K562 (cell line): ENCODE results near the gene POLN. TPM values are rescaled to one million over a fixed set of nuclear protein-coding genes. Genes with fewer than 3 reads are reported as not detected.

Source experiments
- ATAC-seq: fragments of 200-7000 bp; cut with Tn5 transposase; 3 replicates; pipeline ENCODE4 v1.9.1; 2020; ENCODE audit warnings: moderate library complexity
- BruUV-seq: library from RNA; stranded (reverse); fragments of 400-500 nt; replicated peaks from 2 replicates; lab custom pipeline; 2021; lab: Mats Ljungman, UMichigan
- CTCF ChIA-PET: fragments of 300-600 bp; formaldehyde crosslinking; extraction: SDS; loops from one replicate; lab custom pipeline; 2021; ENCODE audit warnings: low intra/inter-chr PET ratio; lab: Yijun Ruan, JAX
- POLR2A ChIA-PET: fragments of 300-600, 350-650 bp; sonication (Branson Sonifier 250); formaldehyde crosslinking; extraction: SDS; loops from one replicate; lab custom pipeline; 2021; ENCODE audit warnings: antibody characterized with exemption, inconsistent platforms; lab: Yijun Ruan, JAX
- DNase-seq, 4 experiments: peaks; one replicate each; pipeline versions ENCODE4 v3.0.0 to v3.0.0-alpha.2; 2011 to 2018; ENCODE audit warnings: low spot score in 3 of 4, mixed read lengths in 3 of 4; ENCODE audit errors: extremely low read depth in 1 of 4
- FAIRE-seq: peaks from 2 replicates; lab custom pipeline; 2011; peaks lifted over from hg19 to GRCh38; lab: Jason Lieb, UNC
- H2AFZ ChIP-seq: 2 replicates; pipeline ENCODE4 v1.6.0; 2011; ENCODE audit warnings: low read depth, low read length, control low read depth, inconsistent platforms
- H3K27ac ChIP-seq: fragments of 200-600 bp; 3 replicates; pipeline ENCODE4 v1.8.0; 2011; ENCODE audit warnings: low read depth, mild to moderate bottlenecking, control low read depth, inconsistent platforms, low read length, moderate library complexity, mixed read lengths; ENCODE audit errors: extremely low read depth
- H3K27me3 ChIP-seq, 2 experiments: fragments of 300-600 bp in 1 of 2; 2 replicates in 1 of 2; 3 replicates in 1 of 2; pipeline versions ENCODE4 v1.6.0 to v1.8.0; 2011; ENCODE audit warnings: inconsistent platforms in 2 of 2, low read length in 2 of 2, mild to moderate bottlenecking in 1 of 2, mixed read lengths in 1 of 2, moderate library complexity in 1 of 2; ENCODE audit not compliant: control insufficient read depth in 2 of 2, insufficient read depth in 2 of 2
- H3K36me3 ChIP-seq: fragments of 300-600 bp; 3 replicates; pipeline ENCODE4 v1.8.0; 2011; ENCODE audit warnings: mild to moderate bottlenecking, low read length, inconsistent platforms; ENCODE audit not compliant: control insufficient read depth, insufficient read depth
- H3K4me1 ChIP-seq, 2 experiments: fragments of 200-600 bp in 1 of 2; replicated peaks in 1 of 2; 2 replicates in 1 of 2; 3 replicates in 1 of 2; pipeline versions ENCODE4 v1.5.1 to v1.8.0; 2011; ENCODE audit warnings: inconsistent platforms in 2 of 2, low read length in 2 of 2, mild to moderate bottlenecking in 1 of 2, mixed read lengths in 1 of 2, moderate library complexity in 1 of 2; ENCODE audit not compliant: control insufficient read depth in 2 of 2, insufficient read depth in 2 of 2
- H3K4me2 ChIP-seq: 2 replicates; pipeline ENCODE4 v1.6.1; 2011; ENCODE audit warnings: low read length, control low read depth, inconsistent platforms, mixed read lengths; ENCODE audit not compliant: insufficient read depth
- H3K4me3 ChIP-seq: fragments of 200-600 bp; sonication (generic), shearing (Covaris generic); 2 replicates; pipeline ENCODE4 v1.5.1; 2016; ENCODE audit warnings: control low read depth, inconsistent platforms
- H3K79me2 ChIP-seq: fragments of 200-600 bp; 3 replicates; pipeline ENCODE4 v1.8.0; 2011; ENCODE audit warnings: low read length, inconsistent platforms; ENCODE audit not compliant: control insufficient read depth, insufficient read depth
- H3K9ac ChIP-seq, 2 experiments: 2 replicates each; pipeline versions ENCODE4 v1.6.0 to v1.6.1; 2011; ENCODE audit warnings: low read depth in 2 of 2, low read length in 2 of 2, control low read depth in 1 of 2, inconsistent platforms in 1 of 2, mild to moderate bottlenecking in 1 of 2, mixed read lengths in 1 of 2; ENCODE audit not compliant: insufficient read depth in 1 of 2
- H3K9me1 ChIP-seq: one replicate; pipeline ENCODE4 v1.6.0; 2011; ENCODE audit warnings: inconsistent platforms, mild to moderate bottlenecking, low read length, moderate library complexity; ENCODE audit not compliant: control insufficient read depth, insufficient read depth
- H3K9me3 ChIP-seq: replicated peaks from 2 replicates; pipeline ENCODE4 v1.5.1; 2011; ENCODE audit warnings: low read depth, low read length, inconsistent platforms; ENCODE audit not compliant: control insufficient read depth, insufficient read depth
- H4K20me1 ChIP-seq: replicated peaks from 2 replicates; pipeline ENCODE4 v1.6.1; 2011; ENCODE audit warnings: low read length, inconsistent platforms, mixed read lengths; ENCODE audit not compliant: control insufficient read depth, insufficient read depth
- BCOR ChIP-seq: fragments of 450-650 bp; IDR thresholded peaks from 2 replicates; pipeline ENCODE4 v1.6.1; 2016
- HDAC8 ChIP-seq: fragments of 450-650 bp; IDR thresholded peaks from 2 replicates; pipeline ENCODE4 v1.6.1; 2016; ENCODE audit warnings: mild to moderate bottlenecking, missing genetic modification characterization, moderate library complexity, missing compliant biosample characterization
- RBM25 ChIP-seq: fragments of 200-400 bp; formaldehyde crosslinking; IDR thresholded peaks from 2 replicates; pipeline ENCODE4 v1.6.1; 2018; ENCODE audit warnings: low read length, low read depth, moderate library complexity; ENCODE audit not compliant: severe bottlenecking
- WGBS: fragments of 100-300 bp; shearing (Covaris generic); methylation state at CpG from one replicate; pipeline ENCODE4 v1.1.6; 2016; ENCODE audit warnings: low coverage, mixed read lengths; ENCODE audit not compliant: insufficient coverage; ENCODE audit errors: missing lambda C conversion rate; 5-methylcytosine and 5-hydroxymethylcytosine counted together
- in situ Hi-C: fragments of 300-500 bp; cut with MboI; formaldehyde crosslinking; loops from 4 replicates; pipeline ENCODE4 v1.15.0; 2018; ENCODE audit warnings: inconsistent platforms, mixed read lengths
- intact Hi-C: fragments of 100-400 bp; cut with micrococcal nuclease; formaldehyde crosslinking; loops from 2 replicates; pipeline ENCODE4 v1.14.2; 2022
- polyA plus RNA-seq, 8 experiments: library from polyadenylated mRNA; depleted of rRNA in 4 of 8; stranded (reverse) in 5 of 8; unstranded in 3 of 8; fragments of >200 nt; fragmentation: Nextera tagmentation in 2 of 8; fragmentation: Illumina TruSeq in 1 of 8; extraction: Ambion mirVana in 2 of 8; extraction: Trizol in 1 of 8; gene quantifications; 2 replicates each; pipeline versions ENCODE4 v1.2.1 to v1.2.3, GENCODE V29; 2011 to 2014; ENCODE audit warnings: inconsistent platforms in 1 of 8, missing spikeins in 1 of 8
- total RNA-seq, 7 experiments: library from RNA; depleted of rRNA in 6 of 7; stranded (reverse); fragments of >200 nt in 6 of 7; fragmentation: Illumina TruSeq in 2 of 7; extraction: Trizol in 2 of 7; gene quantifications; 2 replicates each; pipeline versions ENCODE4 v1.2.1 to v1.2.3, GENCODE V29; 2011 to 2021; ENCODE audit warnings: low replicate concordance in 1 of 7
- TF ChIP-seq, protein P1 (sequence below): sonication (generic); formaldehyde crosslinking; IDR thresholded peaks from 2 replicates; pipeline ENCODE4 v1.8.1; 2023; ENCODE audit warnings: mild to moderate bottlenecking, missing genetic modification reagents

The POLN gene
- total and polyA plus RNA-seq, 9 of the 15 experiments (the other 6 are each of a cell fraction or from before 2014, with no cell fraction given): 0.08 to 0.91 (median 0.32) TPM

DNA sequence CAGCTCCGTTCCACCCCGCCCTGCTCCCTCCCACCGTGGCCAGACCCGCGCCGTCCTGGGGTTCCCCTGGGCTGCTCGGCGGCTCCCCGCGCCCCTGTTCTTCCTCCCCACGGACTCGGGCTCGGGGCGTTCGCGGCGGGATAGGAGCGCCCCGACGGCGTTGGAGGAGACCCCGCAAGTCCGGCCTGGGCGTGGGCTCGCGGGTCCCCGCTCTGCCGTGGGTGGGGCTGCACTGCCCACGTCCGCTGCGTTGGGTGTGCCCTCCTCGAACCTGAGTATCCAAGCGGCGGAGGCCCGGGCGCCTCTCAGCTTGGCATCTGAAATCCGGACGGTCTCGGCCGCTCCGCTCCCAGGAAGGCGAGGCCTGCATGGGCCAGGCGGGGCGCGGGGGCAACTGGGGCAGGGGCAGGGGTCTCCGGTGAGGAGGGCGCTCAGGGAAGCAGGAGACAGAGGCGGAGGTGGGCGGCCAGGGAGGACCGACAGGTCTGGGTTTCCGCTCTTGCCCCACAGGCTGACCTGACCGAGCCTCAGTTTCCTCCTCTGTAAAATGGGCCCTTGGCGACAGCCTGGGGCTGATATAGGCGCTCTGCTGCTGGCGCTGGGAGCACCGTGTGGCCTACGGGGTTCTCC lies 194.8 kb downstream of the POLN start:
- H2AFZ ChIP-seq: no peak overlapping the region
- H3K27me3 ChIP-seq: 0 out of 5 replicates have a peak, but pooled peaks cover 0 to 4% of the 10 kb centered on the region in 2 experiments
- intact Hi-C loops (no loop called here), in situ Hi-C loops (no loop called here)
- 61% methylated on average over 14 of the region's 57 CpGs for WGBS
- no peaks in the 10 kb centered on the region for H3K9me1 ChIP-seq
- no TSS peak for BruUV-seq
- FAIRE-seq (no peak), DNase-seq (no peak), ATAC-seq (no peak)
- H3K4me1 ChIP-seq: peaks cover 0 to 50% of the 10 kb centered on the region in 2 experiments; a peak in 2 of 5 replicates
- H3K9me3 ChIP-seq: no peaks in the 10 kb centered on the region
- no peak overlapping the region for H3K9ac ChIP-seq
- H3K4me3 ChIP-seq: no peak overlapping the region
- POLR2A ChIA-PET: no interaction called here
- H4K20me1 ChIP-seq: no peaks in the 10 kb centered on the region
- TF ChIP-seq, protein P1, sequence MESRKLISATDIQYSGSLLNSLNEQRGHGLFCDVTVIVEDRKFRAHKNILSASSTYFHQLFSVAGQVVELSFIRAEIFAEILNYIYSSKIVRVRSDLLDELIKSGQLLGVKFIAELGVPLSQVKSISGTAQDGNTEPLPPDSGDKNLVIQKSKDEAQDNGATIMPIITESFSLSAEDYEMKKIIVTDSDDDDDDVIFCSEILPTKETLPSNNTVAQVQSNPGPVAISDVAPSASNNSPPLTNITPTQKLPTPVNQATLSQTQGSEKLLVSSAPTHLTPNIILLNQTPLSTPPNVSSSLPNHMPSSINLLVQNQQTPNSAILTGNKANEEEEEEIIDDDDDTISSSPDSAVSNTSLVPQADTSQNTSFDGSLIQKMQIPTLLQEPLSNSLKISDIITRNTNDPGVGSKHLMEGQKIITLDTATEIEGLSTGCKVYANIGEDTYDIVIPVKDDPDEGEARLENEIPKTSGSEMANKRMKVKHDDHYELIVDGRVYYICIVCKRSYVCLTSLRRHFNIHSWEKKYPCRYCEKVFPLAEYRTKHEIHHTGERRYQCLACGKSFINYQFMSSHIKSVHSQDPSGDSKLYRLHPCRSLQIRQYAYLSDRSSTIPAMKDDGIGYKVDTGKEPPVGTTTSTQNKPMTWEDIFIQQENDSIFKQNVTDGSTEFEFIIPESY (CRISPR knock-in tag): peak; percentile 53; the same call in 1 of the 2 replicates
- TF ChIP-seq BCOR: peak; percentile 42; the same call in 1 of the 2 replicates
- peak; percentile 31 for TF ChIP-seq RBM25
- no peak for TF ChIP-seq HDAC8
- H3K27ac ChIP-seq: no peak overlapping the region
- CTCF ChIA-PET: no interaction called here
- H3K79me2 ChIP-seq: no peaks in the 10 kb centered on the region
- H3K4me2 ChIP-seq: no peak overlapping the region
- no peaks in the 10 kb centered on the region for H3K36me3 ChIP-seq
